HG02763 (cell line): ENCODE measurements around the gene MYLK.
A peak's percentile ranks its signal among the peaks of the same experiment; 100 is the strongest.
"Not testable (repeated sequence)": the region's sequence is repeated elsewhere in the genome, so short reads cannot be mapped to it uniquely, and the experiment has no call there.

ENCODE experiments used
- ATAC-seq: cut with Tn5 transposase; IDR thresholded peaks from one replicate; pipeline ENCODE4 v1.9.1; 2021; ENCODE audit warnings: mild to moderate bottlenecking, moderate library complexity; ENCODE audit not compliant: unreplicated experiment

MYLK gene

GRCh38 chr3:123632161-123632655 is 251.9 kb downstream of the MYLK start:
- ATAC-seq: no peak

- no peak for ATAC-seq
Observed at GRCh38 chr3:123629747-123630047, 254.4 kb downstream of the MYLK start.

DNA sequence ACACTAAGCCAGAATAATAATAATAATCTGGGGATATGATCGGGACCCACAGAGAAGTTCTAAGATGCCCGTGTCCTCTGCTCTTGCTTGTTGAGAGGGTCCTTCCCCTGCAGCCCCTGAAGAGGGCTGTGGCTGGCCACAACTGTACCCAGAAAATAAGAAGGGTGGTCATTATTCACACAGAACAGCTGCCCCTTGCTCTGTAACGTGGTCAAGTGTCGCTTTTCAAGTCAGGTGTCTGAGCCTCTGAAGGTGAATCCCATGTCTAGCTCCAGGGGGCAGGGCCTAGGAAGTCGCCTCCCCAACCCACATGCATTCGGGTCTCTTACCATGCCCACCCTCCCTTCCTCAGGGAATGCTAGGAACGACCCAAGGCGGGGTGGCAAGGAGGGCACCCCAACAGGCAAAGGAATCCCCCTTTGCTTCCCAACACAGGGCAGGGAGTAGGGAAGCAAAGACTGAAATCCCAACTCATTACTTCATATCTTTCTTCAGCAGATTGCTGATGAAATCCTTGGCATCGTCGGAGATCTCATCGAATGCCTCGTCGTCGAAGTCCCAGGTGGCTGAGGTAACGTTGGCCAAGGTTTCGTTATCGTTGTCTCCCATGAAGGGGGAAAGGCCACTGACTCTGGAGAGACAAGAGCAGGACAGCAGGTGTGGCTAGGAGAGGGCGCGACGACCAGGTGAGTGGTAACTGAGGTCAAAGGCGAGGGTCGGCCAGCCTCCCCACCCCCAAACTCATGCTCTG is 255.0 kb downstream of the MYLK start:
- no peak for ATAC-seq

- no peak for ATAC-seq
Observed at GRCh38 chr3:123627673-123628670, 256.2 kb downstream of the MYLK start.

- ATAC-seq: no peak
Observed at GRCh38 chr3:123626881-123627280, 257.3 kb downstream of the MYLK start.

GRCh38 chr3:123624302-123624701 is 259.8 kb downstream of the MYLK start:
- ATAC-seq: no peak

GRCh38 chr3:123623346-123623880 is 260.7 kb downstream of the MYLK start:
- no peak for ATAC-seq

DNA sequence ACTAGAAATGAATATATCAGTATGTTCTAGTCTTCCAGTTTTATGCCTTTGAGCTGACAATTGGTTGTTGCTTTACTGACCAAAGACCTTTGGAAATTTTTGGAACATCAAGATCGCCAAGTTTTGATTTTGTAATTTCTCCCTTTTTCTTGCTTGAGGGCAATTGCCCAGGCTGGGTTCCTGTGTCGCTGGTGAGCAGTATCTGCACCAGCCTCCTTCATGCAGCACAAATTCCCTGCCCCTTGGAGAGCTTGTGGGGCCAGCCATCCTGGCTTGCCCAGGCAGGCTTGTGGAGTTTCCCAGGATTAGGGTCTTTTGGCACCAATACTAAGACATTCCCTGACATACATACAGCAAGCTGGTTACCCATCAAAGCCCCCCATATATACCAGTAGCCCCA is 261.4 kb downstream of the MYLK start:
- no peak for ATAC-seq

- no peak for ATAC-seq
Observed at GRCh38 chr3:123621850-123622189, 262.3 kb downstream of the MYLK start.

DNA sequence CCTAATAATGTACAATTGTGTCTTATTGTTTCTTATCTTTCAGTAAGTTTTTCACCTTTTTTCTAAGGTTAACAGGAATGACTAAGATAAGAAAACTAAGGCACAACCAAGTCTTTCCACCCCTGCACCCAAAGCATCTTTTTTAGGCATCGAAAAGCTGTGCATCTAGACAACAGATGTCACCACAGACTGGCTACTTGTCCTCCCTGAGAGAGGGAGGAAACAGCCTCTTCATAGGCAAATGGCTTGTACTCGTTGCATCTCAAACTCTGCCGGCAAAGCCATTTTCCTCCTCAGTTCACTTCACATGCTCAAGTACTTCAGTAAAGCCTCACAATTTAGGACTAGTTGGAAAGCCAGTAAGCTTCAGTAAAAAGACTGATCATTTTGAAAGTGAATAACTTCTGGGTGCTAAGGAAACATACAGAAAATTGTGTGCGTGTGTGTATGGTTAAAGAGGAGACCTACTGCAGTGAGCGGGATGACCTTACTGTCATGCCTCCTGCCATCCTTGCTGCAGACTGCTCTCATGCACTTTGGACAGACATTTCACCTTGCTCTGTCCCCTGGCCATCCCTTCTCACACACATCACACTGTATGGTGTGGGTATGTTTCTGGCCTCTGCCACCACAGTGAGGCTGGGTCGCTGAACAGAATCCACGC is 262.8 kb downstream of the MYLK start:
- no peak for ATAC-seq

- no peak for ATAC-seq
Observed at GRCh38 chr3:123620343-123620742, 263.8 kb downstream of the MYLK start.

DNA sequence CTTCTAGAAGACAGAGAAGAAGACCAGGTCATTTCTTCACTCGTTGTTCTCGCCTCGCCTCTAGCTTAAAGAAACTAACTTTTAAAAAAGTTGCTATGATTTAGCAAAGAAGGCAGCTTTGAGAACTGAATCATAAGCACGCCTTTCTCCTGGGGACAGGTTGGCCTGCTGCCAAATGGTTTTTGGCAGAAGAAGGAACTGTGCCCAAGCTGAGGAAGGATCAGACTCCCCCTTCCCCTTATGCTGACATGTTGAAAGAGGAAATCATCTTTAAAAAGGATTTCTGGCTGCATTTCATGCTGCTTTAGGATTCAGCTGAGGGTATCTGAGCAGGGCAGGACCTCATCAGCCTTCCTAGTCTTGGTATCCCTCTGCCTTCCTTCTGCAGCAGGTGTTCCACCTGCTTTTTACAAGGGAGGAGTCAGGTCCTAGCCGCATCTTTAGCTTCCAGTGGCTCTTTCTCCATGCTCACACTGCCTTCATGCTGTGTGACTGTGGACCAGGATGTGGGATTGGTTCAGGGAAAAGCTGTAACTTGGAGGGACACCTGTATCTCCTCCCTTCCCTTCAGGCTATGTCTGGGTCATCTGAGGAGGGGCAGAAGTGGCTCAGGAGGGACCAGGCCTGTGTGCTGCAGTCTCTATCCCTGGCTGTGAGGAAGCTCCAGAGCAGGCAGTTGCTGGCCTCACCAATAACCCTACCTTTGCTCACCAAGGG is 265.2 kb downstream of the MYLK start:
- ATAC-seq: no peak

- ATAC-seq: no peak
Observed at GRCh38 chr3:123618076-123618708, 265.9 kb downstream of the MYLK start.

DNA sequence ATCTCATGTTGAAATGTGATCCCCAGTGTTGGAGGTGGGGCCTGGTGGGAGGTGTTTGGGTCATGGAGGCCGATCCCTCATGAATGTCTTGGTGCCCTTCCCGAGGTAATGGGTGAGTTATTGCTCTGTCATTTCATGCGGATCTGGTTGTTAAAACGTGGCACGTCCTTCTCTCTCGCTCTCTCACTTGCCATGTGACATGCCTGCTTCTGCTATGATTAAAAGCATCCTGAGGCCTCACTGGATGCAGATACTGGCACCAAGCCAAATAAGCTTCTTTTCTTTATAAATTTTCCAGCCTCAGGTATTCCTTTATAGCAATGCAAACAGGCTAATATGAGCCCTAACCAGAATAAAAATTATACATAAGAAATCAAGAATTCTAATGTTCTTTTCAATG is 267.5 kb downstream of the MYLK start:
- no peak for ATAC-seq

- no peak for ATAC-seq
Observed at GRCh38 chr3:123613543-123613942, 270.6 kb downstream of the MYLK start.

GRCh38 chr3:123611674-123612073 is 272.5 kb downstream of the MYLK start:
- ATAC-seq: not testable (repeated sequence)

DNA sequence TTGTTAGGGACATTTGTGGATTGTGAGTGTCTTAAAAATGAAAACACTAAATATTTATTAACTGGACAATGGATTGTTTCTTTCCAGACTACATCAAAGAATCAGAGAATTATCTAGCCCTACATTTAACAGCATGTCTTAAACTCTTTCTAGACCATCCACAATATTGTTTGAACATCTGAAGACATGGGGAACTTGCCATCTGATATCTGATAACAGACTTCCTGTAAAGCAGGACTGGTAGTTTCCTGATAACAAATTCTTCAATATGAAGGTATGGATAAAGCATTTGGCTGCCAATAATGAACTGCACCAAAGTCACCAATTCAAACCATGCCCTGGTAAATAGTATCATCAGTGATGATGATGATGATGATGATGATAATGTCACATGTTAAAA is 273.1 kb downstream of the MYLK start:
- ATAC-seq: no peak

DNA sequence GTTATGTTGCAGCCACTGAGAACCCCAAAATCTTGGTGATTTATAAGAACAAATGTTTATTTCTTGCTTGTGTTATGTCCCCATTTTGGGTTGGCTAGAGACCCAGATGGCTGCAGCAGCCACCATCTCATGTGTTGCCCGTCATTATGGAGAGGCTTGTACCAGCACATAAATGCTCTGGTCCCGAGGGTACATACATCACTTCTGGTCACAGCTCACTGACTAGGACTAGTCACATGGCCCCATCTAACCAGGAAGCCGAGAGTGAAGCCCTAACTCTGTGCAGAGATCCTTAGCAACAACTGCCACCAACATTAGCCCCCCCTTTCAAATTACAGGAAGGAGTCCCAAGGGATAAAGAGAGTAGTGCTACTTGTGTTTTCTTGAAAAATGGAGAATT is 273.8 kb downstream of the MYLK start:
- peak; percentile 66 for ATAC-seq

DNA sequence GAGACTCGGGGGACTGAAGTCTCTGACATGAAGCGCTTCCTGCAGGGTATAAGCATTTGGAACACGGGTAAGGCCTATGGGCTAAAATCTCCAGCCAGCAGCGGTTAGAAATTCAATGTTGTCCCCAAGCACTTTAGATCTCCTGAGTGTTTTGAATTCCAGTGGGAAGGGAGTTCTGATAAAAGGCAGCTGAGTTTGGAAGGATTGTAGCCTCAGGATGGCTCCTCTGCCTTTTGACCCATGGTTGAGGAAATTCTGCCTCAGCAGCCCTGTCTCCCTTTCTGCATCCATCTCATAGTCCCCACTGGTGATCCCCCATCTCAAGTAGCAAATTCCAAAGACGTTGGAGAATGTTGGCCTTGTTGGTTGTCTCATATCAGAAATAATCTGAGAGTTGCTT is 275.1 kb downstream of the MYLK start:
- no peak for ATAC-seq

DNA sequence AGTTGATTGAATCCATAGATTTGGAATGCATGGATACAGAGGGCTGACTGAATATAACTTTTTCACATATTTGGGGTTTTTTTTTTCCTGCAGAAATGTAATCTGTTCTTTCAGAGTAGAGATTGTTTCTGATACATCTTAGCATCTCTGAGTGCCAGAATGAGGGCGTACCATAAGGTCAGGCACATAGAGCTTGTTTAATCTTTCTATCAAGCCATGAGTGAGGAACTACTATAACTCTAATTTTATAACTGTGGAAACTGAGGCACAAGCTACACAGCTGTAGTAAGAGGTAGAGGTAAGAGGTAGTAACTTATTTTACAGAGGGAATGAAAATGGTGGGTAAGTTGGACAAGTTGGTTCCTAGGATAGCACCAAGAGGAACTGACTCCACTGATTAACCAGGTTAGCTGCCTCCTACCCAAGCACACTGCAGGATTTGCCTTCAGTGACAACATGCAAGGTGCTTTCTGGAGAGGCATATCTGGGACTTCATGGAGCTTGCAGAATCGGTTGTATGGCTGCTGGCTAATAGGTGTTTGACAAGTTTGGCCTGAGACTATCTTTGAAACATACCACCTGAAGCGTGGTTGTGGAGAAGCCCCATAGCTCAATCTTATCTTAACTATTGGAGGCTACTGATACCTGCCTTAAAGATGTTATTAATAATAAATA is 275.7 kb downstream of the MYLK start:
- no peak for ATAC-seq
